ENCODE data around the gene CDK4.

DNA sequence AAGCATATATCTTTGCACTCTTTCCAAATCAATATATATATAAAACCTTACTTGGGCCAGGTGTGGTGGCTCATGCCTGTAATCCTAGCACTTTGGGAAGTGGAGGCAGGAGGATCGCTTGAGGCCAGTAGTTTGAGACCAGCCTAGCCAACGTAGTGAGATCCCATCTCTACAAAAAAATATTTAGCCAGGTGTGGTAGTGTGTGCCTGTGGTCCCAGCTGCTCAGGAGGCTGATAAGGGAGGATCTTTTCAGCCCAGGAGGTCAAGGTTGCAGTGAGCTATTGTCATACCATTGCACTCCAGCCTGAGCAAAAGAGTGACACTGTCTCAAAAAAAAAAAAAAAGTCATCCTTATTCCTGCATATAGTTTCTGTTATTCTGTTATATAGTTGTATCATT is 43.8 kb downstream of the CDK4 start:
- TF ChIP-seq CEBPB (IDR thresholded peaks at IDR 0.05; ENCODE audit: low read depth, low read length) (no peak), RAD21 (IDR thresholded peaks at IDR 0.05; ENCODE audit: low read length) (no peak), POLR2A (IDR thresholded peaks at IDR 0.05; ENCODE audit: low read depth, low read length) (no peak), MXI1 (IDR thresholded peaks at IDR 0.05; ENCODE audit: borderline replicate concordance, low read depth, low read length) (no peak)
- TF ChIP-seq, protein P1, sequence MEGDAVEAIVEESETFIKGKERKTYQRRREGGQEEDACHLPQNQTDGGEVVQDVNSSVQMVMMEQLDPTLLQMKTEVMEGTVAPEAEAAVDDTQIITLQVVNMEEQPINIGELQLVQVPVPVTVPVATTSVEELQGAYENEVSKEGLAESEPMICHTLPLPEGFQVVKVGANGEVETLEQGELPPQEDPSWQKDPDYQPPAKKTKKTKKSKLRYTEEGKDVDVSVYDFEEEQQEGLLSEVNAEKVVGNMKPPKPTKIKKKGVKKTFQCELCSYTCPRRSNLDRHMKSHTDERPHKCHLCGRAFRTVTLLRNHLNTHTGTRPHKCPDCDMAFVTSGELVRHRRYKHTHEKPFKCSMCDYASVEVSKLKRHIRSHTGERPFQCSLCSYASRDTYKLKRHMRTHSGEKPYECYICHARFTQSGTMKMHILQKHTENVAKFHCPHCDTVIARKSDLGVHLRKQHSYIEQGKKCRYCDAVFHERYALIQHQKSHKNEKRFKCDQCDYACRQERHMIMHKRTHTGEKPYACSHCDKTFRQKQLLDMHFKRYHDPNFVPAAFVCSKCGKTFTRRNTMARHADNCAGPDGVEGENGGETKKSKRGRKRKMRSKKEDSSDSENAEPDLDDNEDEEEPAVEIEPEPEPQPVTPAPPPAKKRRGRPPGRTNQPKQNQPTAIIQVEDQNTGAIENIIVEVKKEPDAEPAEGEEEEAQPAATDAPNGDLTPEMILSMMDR (conservative IDR thresholded peaks at IDR 0.05; ENCODE audit: low read depth, low read length) = no peak
- TF ChIP-seq, protein P2, sequence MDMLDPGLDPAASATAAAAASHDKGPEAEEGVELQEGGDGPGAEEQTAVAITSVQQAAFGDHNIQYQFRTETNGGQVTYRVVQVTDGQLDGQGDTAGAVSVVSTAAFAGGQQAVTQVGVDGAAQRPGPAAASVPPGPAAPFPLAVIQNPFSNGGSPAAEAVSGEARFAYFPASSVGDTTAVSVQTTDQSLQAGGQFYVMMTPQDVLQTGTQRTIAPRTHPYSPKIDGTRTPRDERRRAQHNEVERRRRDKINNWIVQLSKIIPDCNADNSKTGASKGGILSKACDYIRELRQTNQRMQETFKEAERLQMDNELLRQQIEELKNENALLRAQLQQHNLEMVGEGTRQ (IDR thresholded peaks at IDR 0.05; ENCODE audit: low read depth, low read length) = no peak

Measured in IMR-90 (cell line).